NCI-H1694 (cell line): ENCODE data around the gene USP5.

Experiments used
- DNase-seq: peaks from one replicate; lab custom pipeline; 2025; lab: John Stamatoyannopoulos, UW

USP5 gene

GRCh38 chr12:6914947-6915788, 63.2 kb downstream of the USP5 start:
- no peak for DNase-seq

- no peak for DNase-seq
These were observed 63.9 kb downstream of the USP5 start for GRCh38 chr12:6915789-6916285.
